ENCODE data around the gene CPNE2.
"Not testable (repeated sequence)": the region's sequence is repeated elsewhere in the genome, so short reads cannot be mapped to it uniquely, and the experiment has no call there.

CPNE2 gene

DNA sequence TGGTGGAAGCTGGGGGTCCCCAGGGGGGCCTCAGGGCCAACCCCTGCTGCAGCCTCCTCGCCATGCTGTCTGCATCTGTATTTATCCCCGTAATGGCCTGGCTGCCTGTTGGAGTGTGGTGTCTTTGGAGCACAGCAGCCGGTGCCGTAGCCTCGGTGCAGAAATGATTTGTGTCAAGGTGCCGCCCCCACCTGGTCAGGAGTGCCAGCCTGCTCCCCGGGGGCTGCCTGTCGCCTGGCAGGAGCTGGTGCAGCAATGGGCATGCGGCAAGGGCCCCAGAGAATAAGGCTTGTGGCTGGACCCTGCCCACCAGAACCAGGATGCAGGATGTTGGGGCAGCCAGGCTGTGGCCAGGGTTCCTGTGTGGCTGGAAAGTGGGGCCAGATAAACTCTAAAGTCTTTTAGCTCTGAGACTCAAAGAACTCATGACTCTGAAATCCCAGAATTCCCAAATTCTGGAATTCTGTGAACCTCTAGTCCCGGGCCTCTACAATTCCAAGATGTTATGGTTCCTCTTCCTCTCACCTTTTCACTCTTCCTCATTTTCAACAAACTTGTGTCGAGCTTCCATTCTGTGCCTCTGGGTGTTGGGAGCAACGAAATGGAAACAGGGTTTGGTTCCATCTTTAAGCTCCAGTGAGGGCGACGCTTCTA, 5.9 kb downstream of the CPNE2 start:
- DNase-seq (ENCODE audit: low read depth): no peak
- TF ChIP-seq, protein P1, sequence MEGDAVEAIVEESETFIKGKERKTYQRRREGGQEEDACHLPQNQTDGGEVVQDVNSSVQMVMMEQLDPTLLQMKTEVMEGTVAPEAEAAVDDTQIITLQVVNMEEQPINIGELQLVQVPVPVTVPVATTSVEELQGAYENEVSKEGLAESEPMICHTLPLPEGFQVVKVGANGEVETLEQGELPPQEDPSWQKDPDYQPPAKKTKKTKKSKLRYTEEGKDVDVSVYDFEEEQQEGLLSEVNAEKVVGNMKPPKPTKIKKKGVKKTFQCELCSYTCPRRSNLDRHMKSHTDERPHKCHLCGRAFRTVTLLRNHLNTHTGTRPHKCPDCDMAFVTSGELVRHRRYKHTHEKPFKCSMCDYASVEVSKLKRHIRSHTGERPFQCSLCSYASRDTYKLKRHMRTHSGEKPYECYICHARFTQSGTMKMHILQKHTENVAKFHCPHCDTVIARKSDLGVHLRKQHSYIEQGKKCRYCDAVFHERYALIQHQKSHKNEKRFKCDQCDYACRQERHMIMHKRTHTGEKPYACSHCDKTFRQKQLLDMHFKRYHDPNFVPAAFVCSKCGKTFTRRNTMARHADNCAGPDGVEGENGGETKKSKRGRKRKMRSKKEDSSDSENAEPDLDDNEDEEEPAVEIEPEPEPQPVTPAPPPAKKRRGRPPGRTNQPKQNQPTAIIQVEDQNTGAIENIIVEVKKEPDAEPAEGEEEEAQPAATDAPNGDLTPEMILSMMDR (IDR thresholded peaks at IDR 0.05; ENCODE audit: low read depth, low read length, missing control alignments): no peak
- H3K4me3 ChIP-seq (ENCODE audit: low read depth, low read length): no peak overlapping the region

DNA sequence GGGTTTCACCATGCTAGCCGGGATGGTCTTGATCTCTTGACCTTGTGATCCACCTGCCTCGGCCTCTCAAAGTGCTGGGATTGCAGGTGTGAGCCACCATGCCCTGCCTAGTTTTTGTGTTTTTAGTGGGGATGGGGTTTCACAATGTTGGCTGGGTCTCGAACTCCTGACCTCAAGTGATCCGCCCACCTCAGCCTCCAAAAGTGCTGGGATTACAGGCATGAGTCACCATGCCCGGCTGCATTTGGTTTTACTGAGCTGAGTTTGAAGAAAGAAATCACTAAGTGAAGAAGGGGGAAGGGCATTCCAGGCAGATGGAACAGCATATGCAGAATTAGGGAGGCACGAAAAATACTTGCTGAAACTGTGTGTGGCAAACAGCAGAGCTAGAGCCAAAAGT, 7.6 kb downstream of the CPNE2 start:
- not testable (repeated sequence) for H3K4me3 ChIP-seq (ENCODE audit: low read depth, low read length); DNase-seq (ENCODE audit: low read depth)

DNA sequence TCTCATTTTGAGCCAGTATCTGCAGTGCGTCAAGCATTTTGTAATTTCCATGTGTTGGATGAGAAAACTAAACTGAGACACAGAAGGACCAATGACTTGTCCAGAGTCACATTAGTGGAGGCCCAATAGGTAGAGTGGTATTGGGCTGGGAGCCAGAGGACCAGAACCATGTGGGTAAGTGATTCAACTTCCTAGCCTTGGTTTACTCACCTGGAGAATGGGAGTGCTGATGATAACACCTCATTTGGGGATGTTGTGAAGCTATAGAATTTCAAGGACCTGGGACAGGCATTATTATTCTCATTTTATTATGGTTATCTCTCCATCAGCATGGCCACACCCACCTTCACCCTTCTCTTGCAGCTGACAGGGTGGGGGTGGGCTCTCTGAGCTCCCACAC, 8.1 kb downstream of the CPNE2 start:
- TF ChIP-seq, protein P1 (IDR thresholded peaks at IDR 0.05; ENCODE audit: low read depth, low read length, missing control alignments): no peak
- no peak for DNase-seq (ENCODE audit: low read depth)
- no peak overlapping the region for H3K4me3 ChIP-seq (ENCODE audit: low read depth, low read length)

DNA sequence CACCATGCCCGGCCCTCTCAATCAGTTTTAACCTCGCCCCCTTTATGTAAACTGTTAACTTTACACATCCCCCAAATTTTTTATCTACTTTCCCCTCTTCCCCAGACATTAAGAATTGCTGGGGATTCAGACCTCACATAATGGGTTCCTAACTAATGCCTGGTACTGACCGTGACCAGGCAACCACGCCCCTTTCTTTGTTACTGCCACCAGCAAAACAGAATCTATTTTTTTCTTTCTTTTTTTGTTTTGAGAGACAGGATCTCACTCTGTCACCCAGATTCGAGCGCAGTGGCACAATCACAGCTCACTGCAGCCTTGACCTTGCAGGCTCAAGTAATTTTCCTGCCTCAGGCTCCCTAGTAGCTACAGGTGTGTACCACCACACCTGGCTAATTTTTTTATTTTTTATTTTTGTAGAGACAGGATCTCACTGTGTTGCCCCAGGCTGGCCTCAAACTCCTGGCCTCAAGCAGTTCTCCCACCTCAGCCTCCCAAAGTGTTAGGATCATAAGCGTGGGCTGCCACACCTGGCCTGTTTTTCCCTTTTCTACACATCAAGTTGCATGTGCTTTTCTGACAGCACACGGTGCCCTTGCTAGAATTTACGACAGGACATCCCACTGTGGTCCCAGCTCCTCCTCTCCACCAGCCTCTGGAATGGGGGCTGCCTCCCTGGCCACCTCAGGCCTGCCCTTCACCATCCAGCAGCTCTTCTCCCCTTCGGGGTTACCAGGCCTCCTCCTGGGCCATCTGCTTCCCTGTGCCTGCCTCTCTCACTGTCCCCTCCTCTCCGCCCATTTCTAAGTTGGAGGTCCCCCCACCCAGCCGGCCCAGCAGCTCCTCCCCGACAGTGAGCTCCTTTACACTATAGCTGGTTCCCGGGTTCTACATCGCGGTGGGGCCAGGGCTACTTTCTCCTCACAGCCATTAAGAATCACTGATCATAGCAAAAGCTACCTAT, 10.8 kb downstream of the CPNE2 start:
- no peak for DNase-seq (ENCODE audit: low read depth)
- TF ChIP-seq, protein P1 (IDR thresholded peaks at IDR 0.05; ENCODE audit: low read depth, low read length, missing control alignments): no peak
- no peak overlapping the region for H3K4me3 ChIP-seq (ENCODE audit: low read depth, low read length)

DNA sequence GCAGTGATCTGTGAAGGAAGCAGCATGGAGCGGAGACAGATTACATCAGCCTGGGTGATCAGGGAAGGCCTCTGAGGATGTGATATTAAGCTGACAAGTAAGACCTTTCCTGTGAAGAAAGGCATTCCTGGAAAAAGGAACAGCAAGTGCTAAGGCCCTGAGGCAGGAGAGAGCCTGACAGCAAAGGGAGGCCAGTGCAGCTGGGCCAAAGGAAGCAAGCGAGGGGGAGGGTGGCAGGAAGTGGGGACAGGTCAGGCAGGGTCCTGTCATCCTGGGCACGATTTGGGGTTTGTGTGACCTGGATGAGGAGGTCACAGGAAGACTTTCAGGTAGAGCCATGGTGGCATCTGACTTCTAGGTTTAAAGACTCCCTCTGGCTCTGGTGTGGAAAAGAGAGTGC, 12.3 kb downstream of the CPNE2 start:
- H3K4me3 ChIP-seq (ENCODE audit: low read depth, low read length): no peak overlapping the region
- DNase-seq (ENCODE audit: low read depth): no peak
- TF ChIP-seq, protein P1 (IDR thresholded peaks at IDR 0.05; ENCODE audit: low read depth, low read length, missing control alignments): no peak

DNA sequence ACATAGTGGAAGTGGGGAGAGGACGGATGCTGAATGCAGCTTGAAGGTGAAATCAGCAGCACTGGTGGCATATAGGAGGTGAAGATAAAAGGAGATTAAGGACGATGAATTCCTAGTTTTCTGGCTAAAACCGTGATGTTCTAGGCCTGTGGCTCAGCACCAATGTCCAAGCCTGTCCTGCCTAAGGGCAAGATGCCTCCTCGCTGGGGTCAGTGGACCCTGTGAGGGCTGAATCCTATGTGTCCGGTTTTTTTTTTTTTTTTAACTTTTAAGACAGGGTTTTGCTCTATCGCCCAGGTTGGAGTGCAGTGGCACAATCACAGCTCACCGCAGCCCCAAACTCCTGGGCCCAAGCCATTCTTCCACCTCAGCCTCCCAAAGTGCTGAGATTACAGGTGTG, 12.8 kb downstream of the CPNE2 start:
- no peak overlapping the region for H3K4me3 ChIP-seq (ENCODE audit: low read depth, low read length)
- TF ChIP-seq, protein P1 (IDR thresholded peaks at IDR 0.05; ENCODE audit: low read depth, low read length, missing control alignments): no peak
- no peak for DNase-seq (ENCODE audit: low read depth)

DNA sequence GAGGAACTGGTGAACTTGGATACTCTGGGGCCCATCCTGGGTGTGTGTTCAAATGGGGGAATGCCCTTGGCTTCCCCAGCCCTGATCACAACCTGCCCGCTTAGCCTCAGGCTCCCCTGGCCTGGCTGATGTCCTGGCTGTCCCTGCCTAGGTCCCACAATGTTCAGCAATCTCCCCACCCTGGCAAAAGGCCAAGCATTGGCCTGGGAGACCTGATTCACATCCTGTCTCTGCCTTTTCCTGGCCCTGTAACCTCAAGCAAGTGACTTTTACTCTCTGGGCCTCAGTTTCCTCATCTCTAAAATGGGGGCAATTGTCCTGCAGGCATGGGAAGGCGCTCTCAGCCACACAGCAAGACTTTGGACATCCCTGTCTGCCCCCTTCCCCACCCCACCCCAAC, 14.4 kb downstream of the CPNE2 start:
- no peak for DNase-seq (ENCODE audit: low read depth)
- H3K4me3 ChIP-seq (ENCODE audit: low read depth, low read length): no peak overlapping the region
- TF ChIP-seq, protein P1 (IDR thresholded peaks at IDR 0.05; ENCODE audit: low read depth, low read length, missing control alignments): no peak

Data from GM12864 (cell line).